ENCODE data around the gene HELZ2.

DNA sequence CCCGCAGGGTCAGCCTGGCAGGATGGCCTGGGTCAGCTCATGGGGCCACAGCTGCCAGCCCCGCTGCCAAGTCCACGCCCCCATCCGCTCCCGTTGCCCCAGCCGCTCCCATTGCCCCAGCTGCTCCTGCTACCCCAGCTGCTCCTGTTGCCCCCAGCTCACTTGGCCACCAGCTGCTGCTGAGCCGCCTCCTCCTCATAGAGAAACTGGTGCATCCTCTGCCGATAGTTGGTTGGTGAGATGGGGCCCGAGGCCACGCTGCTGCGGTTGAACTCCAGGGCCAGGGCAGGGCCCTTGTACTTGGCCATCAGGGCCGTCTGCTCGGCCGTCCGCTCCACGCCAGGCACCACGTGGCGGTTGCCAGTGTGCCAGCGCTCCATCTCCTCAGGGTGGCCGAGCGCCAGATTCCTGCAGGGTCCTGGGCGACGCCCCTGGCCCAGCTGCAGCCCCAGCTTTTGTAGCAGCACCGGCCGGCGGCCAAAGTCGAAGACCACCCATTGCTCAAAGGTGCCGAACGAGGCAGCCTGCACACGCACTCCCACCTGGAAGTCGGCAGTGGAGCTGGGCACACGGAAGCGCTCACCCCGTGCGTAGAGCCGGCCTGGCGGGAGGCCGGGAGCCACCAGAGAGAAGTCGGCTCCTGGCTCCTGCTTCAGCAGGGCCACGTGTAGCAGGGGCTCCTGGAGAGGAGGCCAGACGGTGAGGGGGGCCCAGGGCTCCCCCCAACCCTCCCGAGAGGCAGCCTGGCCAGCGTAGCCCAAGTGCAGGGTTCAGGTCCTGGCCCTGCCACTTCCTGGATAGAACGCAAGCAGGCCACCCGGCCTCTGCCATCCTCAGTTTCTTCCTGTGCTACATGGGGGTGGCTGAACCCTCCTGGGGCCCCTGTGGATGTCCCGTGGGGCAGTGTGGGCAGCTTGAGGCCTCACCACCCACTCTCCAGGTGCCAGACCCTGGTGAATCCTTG lies 4.8 kb downstream of the HELZ2 start:
- TF ChIP-seq, protein P1, sequence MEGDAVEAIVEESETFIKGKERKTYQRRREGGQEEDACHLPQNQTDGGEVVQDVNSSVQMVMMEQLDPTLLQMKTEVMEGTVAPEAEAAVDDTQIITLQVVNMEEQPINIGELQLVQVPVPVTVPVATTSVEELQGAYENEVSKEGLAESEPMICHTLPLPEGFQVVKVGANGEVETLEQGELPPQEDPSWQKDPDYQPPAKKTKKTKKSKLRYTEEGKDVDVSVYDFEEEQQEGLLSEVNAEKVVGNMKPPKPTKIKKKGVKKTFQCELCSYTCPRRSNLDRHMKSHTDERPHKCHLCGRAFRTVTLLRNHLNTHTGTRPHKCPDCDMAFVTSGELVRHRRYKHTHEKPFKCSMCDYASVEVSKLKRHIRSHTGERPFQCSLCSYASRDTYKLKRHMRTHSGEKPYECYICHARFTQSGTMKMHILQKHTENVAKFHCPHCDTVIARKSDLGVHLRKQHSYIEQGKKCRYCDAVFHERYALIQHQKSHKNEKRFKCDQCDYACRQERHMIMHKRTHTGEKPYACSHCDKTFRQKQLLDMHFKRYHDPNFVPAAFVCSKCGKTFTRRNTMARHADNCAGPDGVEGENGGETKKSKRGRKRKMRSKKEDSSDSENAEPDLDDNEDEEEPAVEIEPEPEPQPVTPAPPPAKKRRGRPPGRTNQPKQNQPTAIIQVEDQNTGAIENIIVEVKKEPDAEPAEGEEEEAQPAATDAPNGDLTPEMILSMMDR (conservative IDR thresholded peaks at IDR 0.05; ENCODE audit: low read length): no peak
- TF ChIP-seq EZH2phosphoT487 (IDR thresholded peaks at IDR 0.05; ENCODE audit: borderline replicate concordance): no peak

Data from Loucy (cell line).